ENCODE data around the gene ARMC6. TPM values are rescaled to one million over a fixed set of nuclear protein-coding genes. Genes with fewer than 3 reads are reported as not detected.

The ARMC6 gene
- total and polyA plus RNA-seq, 2 of the 13 experiments (the other 11 are each of a cell fraction or from before 2014, with no cell fraction given) = 16.2 to 36.8 TPM

DNA sequence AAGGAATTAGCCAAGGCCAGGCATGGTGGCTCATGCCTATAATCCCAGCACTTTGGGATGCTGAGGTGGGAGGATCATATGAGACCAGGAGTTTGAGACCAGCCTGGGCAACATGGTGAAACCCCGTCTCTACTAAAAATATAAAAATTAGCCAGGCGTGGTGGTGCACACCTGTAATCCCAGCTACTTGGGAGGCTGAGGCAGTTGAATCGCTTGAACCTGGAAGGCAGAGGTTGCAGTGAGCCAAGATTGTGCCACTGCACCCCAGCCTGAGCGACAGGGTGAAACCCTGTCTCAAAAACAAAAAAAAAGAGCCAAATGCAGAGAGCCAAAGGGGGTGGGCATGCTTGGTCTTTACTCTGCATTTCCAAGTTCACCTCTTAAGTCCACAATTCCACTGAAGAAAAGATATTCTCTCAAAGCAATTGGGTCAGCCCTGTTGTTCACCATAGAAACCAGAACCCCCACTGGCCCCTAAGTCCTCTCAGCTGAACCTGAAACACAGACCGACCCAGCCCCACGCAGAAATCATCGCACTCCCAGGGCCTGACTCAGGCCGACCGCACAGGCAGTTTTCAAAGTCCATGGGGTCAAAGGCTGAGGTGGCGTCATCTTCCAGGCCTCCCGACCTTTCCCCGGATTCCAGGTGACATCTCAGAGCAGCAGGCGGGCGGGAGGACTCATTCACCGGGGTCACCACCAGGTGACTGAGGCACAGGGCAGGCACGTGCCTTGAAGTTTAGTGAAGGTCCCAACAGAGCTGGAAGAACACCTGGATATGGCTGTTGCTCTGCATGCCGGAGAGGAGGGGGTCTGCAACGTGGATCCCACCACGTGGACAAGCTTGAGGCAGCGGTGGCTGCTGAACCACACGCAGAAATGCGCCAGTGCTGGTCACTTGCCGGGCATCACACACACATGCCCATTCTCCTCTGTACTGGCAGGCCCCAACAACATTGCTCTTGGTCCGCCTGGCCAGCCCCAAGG, 63.5 kb downstream of the ARMC6 start (continued):
- TF ChIP-seq, protein P1, sequence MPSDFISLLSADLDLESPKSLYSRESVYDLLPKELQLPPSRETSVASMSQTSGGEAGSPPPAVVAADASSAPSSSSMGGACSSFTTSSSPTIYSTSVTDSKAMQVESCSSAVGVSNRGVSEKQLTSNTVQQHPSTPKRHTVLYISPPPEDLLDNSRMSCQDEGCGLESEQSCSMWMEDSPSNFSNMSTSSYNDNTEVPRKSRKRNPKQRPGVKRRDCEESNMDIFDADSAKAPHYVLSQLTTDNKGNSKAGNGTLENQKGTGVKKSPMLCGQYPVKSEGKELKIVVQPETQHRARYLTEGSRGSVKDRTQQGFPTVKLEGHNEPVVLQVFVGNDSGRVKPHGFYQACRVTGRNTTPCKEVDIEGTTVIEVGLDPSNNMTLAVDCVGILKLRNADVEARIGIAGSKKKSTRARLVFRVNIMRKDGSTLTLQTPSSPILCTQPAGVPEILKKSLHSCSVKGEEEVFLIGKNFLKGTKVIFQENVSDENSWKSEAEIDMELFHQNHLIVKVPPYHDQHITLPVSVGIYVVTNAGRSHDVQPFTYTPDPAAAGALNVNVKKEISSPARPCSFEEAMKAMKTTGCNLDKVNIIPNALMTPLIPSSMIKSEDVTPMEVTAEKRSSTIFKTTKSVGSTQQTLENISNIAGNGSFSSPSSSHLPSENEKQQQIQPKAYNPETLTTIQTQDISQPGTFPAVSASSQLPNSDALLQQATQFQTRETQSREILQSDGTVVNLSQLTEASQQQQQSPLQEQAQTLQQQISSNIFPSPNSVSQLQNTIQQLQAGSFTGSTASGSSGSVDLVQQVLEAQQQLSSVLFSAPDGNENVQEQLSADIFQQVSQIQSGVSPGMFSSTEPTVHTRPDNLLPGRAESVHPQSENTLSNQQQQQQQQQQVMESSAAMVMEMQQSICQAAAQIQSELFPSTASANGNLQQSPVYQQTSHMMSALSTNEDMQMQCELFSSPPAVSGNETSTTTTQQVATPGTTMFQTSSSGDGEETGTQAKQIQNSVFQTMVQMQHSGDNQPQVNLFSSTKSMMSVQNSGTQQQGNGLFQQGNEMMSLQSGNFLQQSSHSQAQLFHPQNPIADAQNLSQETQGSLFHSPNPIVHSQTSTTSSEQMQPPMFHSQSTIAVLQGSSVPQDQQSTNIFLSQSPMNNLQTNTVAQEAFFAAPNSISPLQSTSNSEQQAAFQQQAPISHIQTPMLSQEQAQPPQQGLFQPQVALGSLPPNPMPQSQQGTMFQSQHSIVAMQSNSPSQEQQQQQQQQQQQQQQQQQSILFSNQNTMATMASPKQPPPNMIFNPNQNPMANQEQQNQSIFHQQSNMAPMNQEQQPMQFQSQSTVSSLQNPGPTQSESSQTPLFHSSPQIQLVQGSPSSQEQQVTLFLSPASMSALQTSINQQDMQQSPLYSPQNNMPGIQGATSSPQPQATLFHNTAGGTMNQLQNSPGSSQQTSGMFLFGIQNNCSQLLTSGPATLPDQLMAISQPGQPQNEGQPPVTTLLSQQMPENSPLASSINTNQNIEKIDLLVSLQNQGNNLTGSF (CRISPR knock-in tag; IDR thresholded peaks at IDR 0.05) = peak; percentile 54; the same call in 1 of the 2 replicates
- TF ChIP-seq CHD2 (IDR thresholded peaks at IDR 0.05; ENCODE audit: low read depth, low read length) (no peak), ZNF879 (CRISPR knock-in tag; IDR thresholded peaks at IDR 0.05) (0 out of 2 replicates have a peak, but pooled peaks have one; percentile 33), ZNF891 (CRISPR knock-in tag; IDR thresholded peaks at IDR 0.05) (peak; percentile 53), ZNF749 (CRISPR knock-in tag; IDR thresholded peaks at IDR 0.05; ENCODE audit: borderline replicate concordance) (no peak; the same call in 1 of the 2 replicates), ZNF670 (CRISPR knock-in tag; IDR thresholded peaks at IDR 0.05; ENCODE audit: borderline replicate concordance) (peak; percentile 97; the same call in 1 of the 2 replicates), DNMT1 (CRISPR knock-in tag; IDR thresholded peaks at IDR 0.05) (0 out of 2 replicates have a peak, but pooled peaks have one; percentile 86), BHLHE40 (IDR thresholded peaks at IDR 0.05; ENCODE audit: low read length) (peak; percentile 99), REPIN1 (CRISPR knock-in tag; IDR thresholded peaks at IDR 0.05; ENCODE audit: borderline replicate concordance, low read depth) (peak; percentile 96), SALL1 (CRISPR knock-in tag; IDR thresholded peaks at IDR 0.05) (peak; percentile 97), CENPX (CRISPR knock-in tag; IDR thresholded peaks at IDR 0.05) (no peak), ZNF609 (CRISPR knock-in tag; IDR thresholded peaks at IDR 0.05; ENCODE audit: borderline replicate concordance) (peak; percentile 83; the same call in 1 of the 2 replicates), TP53 (CRISPR knock-in tag; conservative IDR thresholded peaks at IDR 0.05) (peak; percentile 84; the same call in 1 of the 2 replicates), RARA (CRISPR knock-in tag; IDR thresholded peaks at IDR 0.05) (peak; percentile 100)

Measured in HepG2 (cell line).